A549 (cell line): Measurements from ENCODE around the gene SLC46A2. TPM values are rescaled to one million over a fixed set of nuclear protein-coding genes. Genes with fewer than 3 reads are reported as not detected.

Source experiments
- ATAC-seq, 2 experiments: fragments of 200-7000 bp in 1 of 2; fragments of >200 bp in 1 of 2; cut with Nextera tagmentation in 1 of 2; cut with Tn5 transposase in 1 of 2; 3 replicates each; pipeline versions ENCODE4 v1.8.0 to v1.9.1; 2018 to 2020; ENCODE audit warnings: mild to moderate bottlenecking in 1 of 2, moderate library complexity in 1 of 2
- CTCF ChIA-PET: fragments of 300-600 bp; sonication (Branson Sonifier 250); formaldehyde crosslinking; extraction: SDS; loops from one replicate; lab custom pipeline; 2021; ENCODE audit warnings: antibody characterized with exemption, inconsistent platforms; lab: Yijun Ruan, JAX
- POLR2A ChIA-PET: fragments of 350-600 bp; formaldehyde crosslinking; extraction: SDS; loops from one replicate; lab custom pipeline; 2021; ENCODE audit warnings: antibody characterized with exemption, inconsistent platforms; lab: Yijun Ruan, JAX
- DNase-seq, 2 experiments: peaks; one replicate each; pipeline versions ENCODE4 v3.0.0 to v3.0.0-alpha.2; 2011 to 2016; ENCODE audit warnings: low read depth in 1 of 2, low spot score in 1 of 2
- FAIRE-seq: peaks from 2 replicates; lab custom pipeline; 2011; peaks lifted over from hg19 to GRCh38; lab: Jason Lieb, UNC
- H3K27ac ChIP-seq, 2 experiments: fragments of >200 bp; sonication (Bioruptor Twin); formaldehyde crosslinking; 3 replicates each; pipeline ENCODE4 v1.5.1; 2016 to 2017
- H3K4me1 ChIP-seq: fragments of >200 bp; sonication (Bioruptor Twin); formaldehyde crosslinking; 3 replicates; pipeline ENCODE4 v1.6.1; 2016
- H3K4me2 ChIP-seq: fragments of >200 bp; sonication (Bioruptor Twin); formaldehyde crosslinking; 3 replicates; pipeline ENCODE4 v1.6.1; 2016
- H3K4me3 ChIP-seq: fragments of >200 bp; sonication (Bioruptor Twin); formaldehyde crosslinking; 3 replicates; pipeline ENCODE4 v1.5.1; 2016
- H3K9me3 ChIP-seq: fragments of >200 bp; sonication (Bioruptor Twin); formaldehyde crosslinking; 3 replicates; pipeline ENCODE4 v1.6.1; 2016
- ATOH8 ChIP-seq: fragments of 250-450 bp; sonication (Bioruptor Pico); IDR thresholded peaks from 2 replicates; pipeline ENCODE4 v1.5.0; 2020; ENCODE audit warnings: low read depth, mild to moderate bottlenecking, moderate library complexity
- BHLHE40 ChIP-seq: IDR thresholded peaks from 2 replicates; pipeline ENCODE4 v1.6.1; 2012; ENCODE audit warnings: low read depth, low read length, inconsistent platforms
- CBX8 ChIP-seq: fragments of 200-600 bp; sonication (generic); IDR thresholded peaks from 2 replicates; pipeline ENCODE4 v1.6.1; 2016
- CEBPB ChIP-seq, 2 experiments: fragments of >200 bp in 1 of 2; sonication (Bioruptor Twin) in 1 of 2; formaldehyde crosslinking in 1 of 2; IDR thresholded peaks; 2 replicates each; pipeline ENCODE4 v1.6.1; 2012 to 2016
- CHD2 ChIP-seq: fragments of 150-350 bp; IDR thresholded peaks from 2 replicates; pipeline ENCODE4 v1.6.1; 2014; ENCODE audit warnings: low read length; ENCODE audit not compliant: partially characterized antibody
- EHF ChIP-seq: fragments of 250-450 bp; sonication (Bioruptor Pico); IDR thresholded peaks from 2 replicates; pipeline ENCODE4 v1.5.0; 2020; ENCODE audit warnings: mild to moderate bottlenecking
- FOSB ChIP-seq: fragments of 250-450 bp; sonication (Bioruptor Pico); IDR thresholded peaks from 2 replicates; pipeline ENCODE4 v1.5.0; 2020; ENCODE audit warnings: mild to moderate bottlenecking, moderate library complexity
- GATA3 ChIP-seq: IDR thresholded peaks from 2 replicates; pipeline ENCODE4 v1.6.1; 2012; ENCODE audit warnings: borderline replicate concordance
- HEYL ChIP-seq: fragments of 250-450 bp; sonication (Bioruptor Pico); IDR thresholded peaks from 2 replicates; pipeline ENCODE4 v1.8.0; 2021; ENCODE audit warnings: mild to moderate bottlenecking, moderate library complexity
- JUN ChIP-seq, 2 experiments: fragments of >200 bp; sonication (Bioruptor Twin); formaldehyde crosslinking; IDR thresholded peaks; 2 replicates in 1 of 2; 3 replicates in 1 of 2; pipeline ENCODE4 v1.6.1; 2016 to 2017
- KDM1A ChIP-seq: fragments of 200-600 bp; sonication (generic); IDR thresholded peaks from 2 replicates; pipeline ENCODE4 v1.6.1; 2016; ENCODE audit warnings: low read depth, mild to moderate bottlenecking
- MAFK ChIP-seq: fragments of 450-650 bp; IDR thresholded peaks from 2 replicates; pipeline ENCODE4 v1.6.1; 2014; ENCODE audit not compliant: partially characterized antibody
- MAX ChIP-seq: IDR thresholded peaks from 2 replicates; pipeline ENCODE4 v1.6.1; 2012
- MYC ChIP-seq: IDR thresholded peaks from 2 replicates; pipeline ENCODE4 v1.6.1; 2012; ENCODE audit warnings: mild to moderate bottlenecking, inconsistent platforms, low read length, improper control_type of control experiment, borderline replicate concordance
- NFE2L2 ChIP-seq: fragments of 150-350 bp; conservative IDR thresholded peaks from 2 replicates; pipeline ENCODE4 v1.6.1; 2014; ENCODE audit warnings: low read length
- NPAS2 ChIP-seq: fragments of 250-450 bp; sonication (Bioruptor Pico); IDR thresholded peaks from 2 replicates; pipeline ENCODE4 v1.8.0; 2022; ENCODE audit warnings: mild to moderate bottlenecking, moderate library complexity, borderline replicate concordance
- RFX5 ChIP-seq: fragments of 450-650 bp; IDR thresholded peaks from 2 replicates; pipeline ENCODE4 v1.7.1; 2014; ENCODE audit warnings: antibody characterized with exemption, mild to moderate bottlenecking, moderate library complexity
- RNF2 ChIP-seq: fragments of 200-600 bp; sonication (generic); IDR thresholded peaks from 2 replicates; pipeline ENCODE4 v1.6.1; 2016; ENCODE audit warnings: low read depth, mild to moderate bottlenecking, antibody characterized with exemption, moderate library complexity, borderline replicate concordance
- ZFP36 ChIP-seq: fragments of 450-650 bp; IDR thresholded peaks from 2 replicates; pipeline ENCODE4 v1.6.1; 2014; ENCODE audit warnings: borderline replicate concordance; ENCODE audit not compliant: partially characterized antibody
- WGBS: methylation state at CpG from one replicate; pipeline ENCODE4 v1.1.6; 2017; ENCODE audit errors: missing lambda C conversion rate; 5-methylcytosine and 5-hydroxymethylcytosine counted together
- polyA plus RNA-seq, 4 experiments: library from polyadenylated mRNA; depleted of rRNA in 3 of 4; stranded (reverse); fragments of >200 nt; fragmentation: RNase III in 1 of 4; extraction: RNeasy Plus Mini Kit Qiagen cat#74134 plus additional on column Dnase treatment in 1 of 4; gene quantifications; 2 replicates in 3 of 4; 3 replicates in 1 of 4; pipeline ENCODE4 v1.2.3, GENCODE V29; 2011 to 2017

The SLC46A2 gene
- polyA plus RNA-seq, 2 of the 4 experiments (the other 2 are of a cell fraction), result not detected

GRCh38 chr9:112917047-112917986 is 26.6 kb upstream of the SLC46A2 start:
- no peak for FAIRE-seq
- POLR2A ChIA-PET, result no interaction called here
- Histone ChIP-seq H3K4me1 (no peaks in the 10 kb centered on the region), H3K9me3 (0 out of 3 replicates have a peak, but pooled peaks cover 4% of the 10 kb centered on the region), H3K27ac (no peak overlapping the region), H3K4me2 (no peak overlapping the region), H3K4me3 (no peak overlapping the region)
- WGBS, result 0% methylated on average over 1 of the region's 1 CpG
- TF ChIP-seq HEYL, result no peak
- no peak for TF ChIP-seq MAFK
- TF ChIP-seq NPAS2 (CRISPR knock-in tag), result no peak
- TF ChIP-seq JUN (IDR thresholded peaks at IDR 0.05), result no peak
- no peak for TF ChIP-seq NFE2L2
- TF ChIP-seq RNF2, result no peak
- TF ChIP-seq CEBPB (IDR thresholded peaks at IDR 0.05), result no peak
- TF ChIP-seq CBX8, result no peak
- TF ChIP-seq, all 56 proteins: peak for 0
- CTCF ChIA-PET, result no interaction called here
- DNase-seq, result no peak
- no peak for ATAC-seq

- TF ChIP-seq MAX, result no peak
- TF ChIP-seq MYC, result no peak
- no peak for TF ChIP-seq ZFP36
- no peak for TF ChIP-seq CHD2
- FAIRE-seq, result no peak
- Histone ChIP-seq H3K4me1 (no peaks in the 10 kb centered on the region), H3K27ac (no peak overlapping the region), H3K9me3 (no peaks in the 10 kb centered on the region), H3K4me2 (no peak overlapping the region), H3K4me3 (no peak overlapping the region)
- CTCF ChIA-PET, result no interaction called here
- ATAC-seq, result no peak
- no peak for DNase-seq
- 35% methylated on average over 2 of the region's 2 CpGs for WGBS
- POLR2A ChIA-PET, result no interaction called here
Measured at GRCh38 chr9:112914524-112914923, 23.8 kb upstream of the SLC46A2 start.

- WGBS, result 44% methylated on average over 4 of the region's 4 CpGs
- Histone ChIP-seq H3K4me1 (no peaks in the 10 kb centered on the region), H3K4me3 (no peak overlapping the region), H3K9me3 (no peaks in the 10 kb centered on the region), H3K27ac (no peak overlapping the region), H3K4me2 (no peak overlapping the region)
- TF ChIP-seq EHF (CRISPR knock-in tag) (no peak), FOSB (CRISPR knock-in tag) (no peak)
- no peak for FAIRE-seq
- CTCF ChIA-PET, result interaction anchor here (0.9 to 2.7 kb wide), 2 partner anchors 10 to 13 kb away, joined by 3 to 15 read pairs; no protein-coding TSS in a partner anchor
- POLR2A ChIA-PET, result no interaction called here
- ATAC-seq, result no peak
- DNase-seq, result no peak
Measured at GRCh38 chr9:112913326-112913725, 22.6 kb upstream of the SLC46A2 start.

GRCh38 chr9:112912636-112913035 is 22.0 kb upstream of the SLC46A2 start:
- no peak overlapping the region for H3K27ac ChIP-seq
- TF ChIP-seq ATOH8 (CRISPR knock-in tag) (no peak), KDM1A (no peak), CBX8 (no peak), RNF2 (no peak), BHLHE40 (no peak), RFX5 (no peak), HEYL (no peak), MAX (no peak), GATA3 (no peak)
- no peak for ATAC-seq
- 11% methylated on average over 3 of the region's 3 CpGs for WGBS
- no peaks in the 10 kb centered on the region for H3K4me1 ChIP-seq
- H3K4me2 ChIP-seq, result no peak overlapping the region
- FAIRE-seq, result no peak
- H3K4me3 ChIP-seq, result no peak overlapping the region
- POLR2A ChIA-PET, result no interaction called here
- no peak for DNase-seq
- H3K9me3 ChIP-seq, result no peaks in the 10 kb centered on the region
- CTCF ChIA-PET, result interaction anchor here (0.9 to 2.7 kb wide), 2 partner anchors 10 to 13 kb away, joined by 3 to 15 read pairs; no protein-coding TSS in a partner anchor
